ENCODE results near the gene NFASC.

NFASC gene

GRCh38 chr1:204925701-204926100 lies 55.0 kb downstream of the NFASC start:
- Histone ChIP-seq H3K4me3 (ENCODE audit: low read length) (no peak overlapping the region), H3K9me3 (ENCODE audit: control insufficient read depth, insufficient read depth, low read length) (no peaks in the 10 kb centered on the region), H3K4me2 (ENCODE audit: low read length) (no peak overlapping the region), H3K4me1 (ENCODE audit: control insufficient read depth, low read length) (no peaks in the 10 kb centered on the region), H4K20me1 (ENCODE audit: control insufficient read depth, insufficient read depth, low read depth, low read length) (no peaks in the 10 kb centered on the region), H3K27ac (ENCODE audit: low read depth, low read length) (no peak overlapping the region), H3K36me3 (ENCODE audit: control insufficient read depth, low read length) (no peaks in the 10 kb centered on the region), H3K9me2 (replicated peaks; ENCODE audit: control insufficient read depth, low read length) (no peaks in the 10 kb centered on the region), H3F3A (ENCODE audit: control insufficient read depth, insufficient read depth) (no peaks in the 10 kb centered on the region), H3K79me2 (ENCODE audit: control insufficient read depth, low read length) (no peaks in the 10 kb centered on the region), H3K27me3 (ENCODE audit: control insufficient read depth, low read length) (peaks cover 5% of the 10 kb centered on the region)
- TF ChIP-seq CTCF (IDR thresholded peaks at IDR 0.05; ENCODE audit: low read depth, low read length, poor library complexity, severe bottlenecking) = no peak
- no peak for TF ChIP-seq EZH2phosphoT487 (IDR thresholded peaks at IDR 0.05; ENCODE audit: borderline replicate concordance, low read length)

GRCh38 chr1:204927673-204928641 lies 57.3 kb downstream of the NFASC start:
- no peaks in the 10 kb centered on the region for H3K9me3 ChIP-seq (ENCODE audit: control insufficient read depth, insufficient read depth, low read length)
- H4K20me1 ChIP-seq (ENCODE audit: control insufficient read depth, insufficient read depth, low read depth, low read length) = no peaks in the 10 kb centered on the region
- H3K27ac ChIP-seq (ENCODE audit: low read depth, low read length) = no peak overlapping the region
- no peaks in the 10 kb centered on the region for H3K4me1 ChIP-seq (ENCODE audit: control insufficient read depth, low read length)
- TF ChIP-seq CTCF (IDR thresholded peaks at IDR 0.05; ENCODE audit: low read depth, low read length, poor library complexity, severe bottlenecking) (no peak), EZH2phosphoT487 (IDR thresholded peaks at IDR 0.05; ENCODE audit: borderline replicate concordance, low read length) (no peak)
- H3K36me3 ChIP-seq (ENCODE audit: control insufficient read depth, low read length) = no peaks in the 10 kb centered on the region
- no peaks in the 10 kb centered on the region for H3K9me2 ChIP-seq (replicated peaks; ENCODE audit: control insufficient read depth, low read length)
- H3F3A ChIP-seq (ENCODE audit: control insufficient read depth, insufficient read depth) = no peaks in the 10 kb centered on the region
- no peaks in the 10 kb centered on the region for H3K79me2 ChIP-seq (ENCODE audit: control insufficient read depth, low read length)
- H3K27me3 ChIP-seq (ENCODE audit: control insufficient read depth, low read length) = peaks cover 4% of the 10 kb centered on the region
- H3K4me2 ChIP-seq (ENCODE audit: low read length) = no peak overlapping the region
- no peak overlapping the region for H3K4me3 ChIP-seq (ENCODE audit: low read length)

- no peak for TF ChIP-seq EZH2phosphoT487 (IDR thresholded peaks at IDR 0.05; ENCODE audit: borderline replicate concordance, low read length)
- no peak for TF ChIP-seq CTCF (IDR thresholded peaks at IDR 0.05; ENCODE audit: low read depth, low read length, poor library complexity, severe bottlenecking)
- Histone ChIP-seq H3K9me3 (ENCODE audit: control insufficient read depth, insufficient read depth, low read length) (no peaks in the 10 kb centered on the region), H4K20me1 (ENCODE audit: control insufficient read depth, insufficient read depth, low read depth, low read length) (no peaks in the 10 kb centered on the region), H3K9me2 (replicated peaks; ENCODE audit: control insufficient read depth, low read length) (no peaks in the 10 kb centered on the region), H3K27ac (ENCODE audit: low read depth, low read length) (no peak overlapping the region), H3F3A (ENCODE audit: control insufficient read depth, insufficient read depth) (no peaks in the 10 kb centered on the region), H3K4me1 (ENCODE audit: control insufficient read depth, low read length) (no peaks in the 10 kb centered on the region), H3K36me3 (ENCODE audit: control insufficient read depth, low read length) (no peaks in the 10 kb centered on the region), H3K4me2 (ENCODE audit: low read length) (no peak overlapping the region), H3K4me3 (ENCODE audit: low read length) (no peak overlapping the region), H3K79me2 (ENCODE audit: control insufficient read depth, low read length) (no peaks in the 10 kb centered on the region), H3K27me3 (ENCODE audit: control insufficient read depth, low read length) (peaks cover 4% of the 10 kb centered on the region)
Measured at GRCh38 chr1:204928671-204929486, 58.2 kb downstream of the NFASC start.
